H1 (cell line): ENCODE results near the gene CKAP5. TPM values are rescaled to one million over a fixed set of nuclear protein-coding genes. Genes with fewer than 3 reads are reported as not detected.

Experiments used
- CTCF ChIA-PET: fragments of 300-600 bp; sonication (Branson Sonifier 250); formaldehyde crosslinking; loops from one replicate; lab custom pipeline; 2021; ENCODE audit not compliant: partially characterized antibody; lab: Charles Lee
- POLR2A ChIA-PET: fragments of 300-600 bp; sonication (Branson Sonifier 250); formaldehyde crosslinking; loops from one replicate; lab custom pipeline; 2021; ENCODE audit warnings: inconsistent platforms; ENCODE audit not compliant: partially characterized antibody; lab: Charles Lee
- DNase-seq, 2 experiments: peaks; one replicate each; pipeline versions ENCODE4 v3.0.0 to v3.0.0-alpha.2; 2010 to 2022; ENCODE audit warnings: low spot score in 2 of 2, low read depth in 1 of 2, mixed read lengths in 1 of 2
- FAIRE-seq: peaks from 2 replicates; lab custom pipeline; 2011; peaks lifted over from hg19 to GRCh38; lab: Jason Lieb, UNC
- H2AFZ ChIP-seq: 2 replicates; pipeline ENCODE4 v1.8.1; 2012; ENCODE audit warnings: low read length, inconsistent platforms
- H2AK5ac ChIP-seq: 2 replicates; pipeline ENCODE4 v1.6.1; 2013; ENCODE audit warnings: low read depth, low read length
- H2BK120ac ChIP-seq: replicated peaks from 2 replicates; pipeline ENCODE3; 2013; ENCODE audit warnings: low read depth, low read length, inconsistent platforms
- H2BK12ac ChIP-seq: 2 replicates; pipeline ENCODE4 v1.6.1; 2013; ENCODE audit warnings: low read depth, low read length
- H2BK15ac ChIP-seq: 2 replicates; pipeline ENCODE4 v1.6.1; 2013; ENCODE audit warnings: low read length
- H2BK20ac ChIP-seq: 2 replicates; pipeline ENCODE4 v1.6.1; 2013; ENCODE audit warnings: low read length
- H2BK5ac ChIP-seq: 2 replicates; pipeline ENCODE4 v1.6.1; 2013; ENCODE audit warnings: low read depth, low read length
- H3K14ac ChIP-seq: 2 replicates; pipeline ENCODE4 v1.6.1; 2013; ENCODE audit warnings: inconsistent platforms; ENCODE audit not compliant: insufficient read length
- H3K18ac ChIP-seq: 2 replicates; pipeline ENCODE4 v1.6.1; 2013; ENCODE audit warnings: low read length; ENCODE audit errors: extremely low read depth
- H3K23ac ChIP-seq: 2 replicates; pipeline ENCODE4 v1.6.1; 2013; ENCODE audit warnings: inconsistent platforms; ENCODE audit not compliant: insufficient read length
- H3K23me2 ChIP-seq: 2 replicates; pipeline ENCODE4 v1.6.1; 2013; ENCODE audit warnings: low read depth, low read length
- H3K27ac ChIP-seq: 2 replicates; pipeline ENCODE4 v1.6.1; 2011; ENCODE audit warnings: low read depth, low read length, inconsistent platforms
- H3K27me3 ChIP-seq, 4 experiments: replicated peaks in 1 of 4; 1 replicate in 1 of 4; 2 replicates in 3 of 4; pipeline versions ENCODE4 v1.6.1 to v1.8.1; 2011 to 2013; ENCODE audit warnings: low read length in 3 of 4, mild to moderate bottlenecking in 3 of 4, inconsistent platforms in 2 of 4, mixed read lengths in 2 of 4, moderate library complexity in 1 of 4; ENCODE audit not compliant: control insufficient read depth in 3 of 4, insufficient read depth in 3 of 4; ENCODE audit errors: extremely low read depth in 1 of 4
- H3K36me3 ChIP-seq, 4 experiments: 2 replicates each; pipeline versions ENCODE4 v1.6.1 to v1.8.1; 2011 to 2013; ENCODE audit warnings: mild to moderate bottlenecking in 4 of 4, low read length in 3 of 4, moderate library complexity in 2 of 4, control low read depth in 1 of 4, inconsistent platforms in 1 of 4; ENCODE audit not compliant: insufficient read depth in 4 of 4, control insufficient read depth in 2 of 4
- H3K4ac ChIP-seq: replicated peaks from 2 replicates; pipeline ENCODE3; 2013; ENCODE audit warnings: low read length, low read depth, mixed read lengths, inconsistent platforms; ENCODE audit not compliant: insufficient read length
- H3K4me1 ChIP-seq, 4 experiments: replicated peaks in 1 of 4; 1 replicate in 1 of 4; 2 replicates in 3 of 4; pipeline versions ENCODE4 v1.6.1 to v1.8.1; 2011 to 2013; ENCODE audit warnings: low read length in 3 of 4, inconsistent platforms in 2 of 4, mixed read lengths in 1 of 4; ENCODE audit not compliant: insufficient read depth in 4 of 4, control insufficient read depth in 3 of 4
- H3K4me2 ChIP-seq, 2 experiments: 2 replicates each; pipeline versions ENCODE4 v1.6.1 to v1.8.1; 2011 to 2013; ENCODE audit warnings: low read depth in 2 of 2, low read length in 2 of 2, control low read depth in 1 of 2, inconsistent platforms in 1 of 2, mild to moderate bottlenecking in 1 of 2; ENCODE audit not compliant: insufficient read depth in 1 of 2
- H3K4me3 ChIP-seq, 4 experiments: fragments of 200-600, 300-600 bp in 1 of 4; sonication (generic), shearing (Covaris generic), sonication (Bioruptor Twin) in 1 of 4; 2 replicates each; pipeline versions ENCODE4 v1.5.1 to v1.8.1; 2011 to 2016; ENCODE audit warnings: low read length in 4 of 4, low read depth in 3 of 4, control low read depth in 2 of 4, inconsistent platforms in 2 of 4, mild to moderate bottlenecking in 2 of 4, mixed read lengths in 1 of 4, moderate library complexity in 1 of 4; ENCODE audit not compliant: insufficient read depth in 2 of 4; ENCODE audit errors: extremely low read depth in 1 of 4
- H3K56ac ChIP-seq: replicated peaks from 2 replicates; pipeline ENCODE3; 2013; ENCODE audit warnings: low read depth, mild to moderate bottlenecking, mixed read lengths, low read length, inconsistent platforms; ENCODE audit not compliant: insufficient read length
- H3K79me1 ChIP-seq: 2 replicates; pipeline ENCODE4 v1.6.1; 2013; ENCODE audit warnings: low read depth, low read length, control low read depth
- H3K79me2 ChIP-seq, 2 experiments: 2 replicates each; pipeline versions ENCODE4 v1.6.1 to v1.8.1; 2012 to 2013; ENCODE audit warnings: low read length in 2 of 2, mild to moderate bottlenecking in 2 of 2, inconsistent platforms in 1 of 2; ENCODE audit not compliant: insufficient read depth in 2 of 2, control insufficient read depth in 1 of 2
- H3K9ac ChIP-seq, 4 experiments: replicated peaks in 1 of 4; 1 replicate in 1 of 4; 2 replicates in 3 of 4; pipeline versions ENCODE4 v1.6.1 to v1.8.1; 2011 to 2013; ENCODE audit warnings: low read depth in 3 of 4, low read length in 3 of 4, control low read depth in 2 of 4, mild to moderate bottlenecking in 2 of 4, moderate library complexity in 2 of 4, inconsistent platforms in 1 of 4; ENCODE audit errors: extremely low read depth in 1 of 4
- H3K9me3 ChIP-seq, 2 experiments: 2 replicates each; pipeline versions ENCODE4 v1.6.1 to v1.8.1; 2012 to 2013; ENCODE audit warnings: mild to moderate bottlenecking in 2 of 2, moderate library complexity in 2 of 2, control low read depth in 1 of 2, inconsistent platforms in 1 of 2, low read depth in 1 of 2, low read length in 1 of 2, mixed read lengths in 1 of 2; ENCODE audit not compliant: insufficient read depth in 2 of 2
- H4K20me1 ChIP-seq, 2 experiments: replicated peaks in 1 of 2; 2 replicates each; pipeline versions ENCODE3 to v1.8.1; 2011 to 2013; ENCODE audit warnings: inconsistent platforms in 2 of 2, low read length in 2 of 2, mild to moderate bottlenecking in 1 of 2; ENCODE audit not compliant: insufficient read depth in 2 of 2, control insufficient read depth in 1 of 2
- H4K5ac ChIP-seq: 2 replicates; pipeline ENCODE4 v1.6.1; 2013; ENCODE audit warnings: low read length, low read depth, mixed read lengths, inconsistent platforms; ENCODE audit not compliant: insufficient read length
- H4K8ac ChIP-seq: 2 replicates; pipeline ENCODE4 v1.8.0; 2013; ENCODE audit warnings: mild to moderate bottlenecking, moderate library complexity, low read length, inconsistent platforms; ENCODE audit not compliant: insufficient read depth; ENCODE audit errors: extremely low read depth
- H4K91ac ChIP-seq: replicated peaks from 2 replicates; pipeline ENCODE3; 2013; ENCODE audit warnings: low read length, mixed read lengths, inconsistent platforms; ENCODE audit not compliant: insufficient read length
- FOSL1 ChIP-seq: IDR thresholded peaks from 2 replicates; pipeline ENCODE4 v1.6.1; 2011; ENCODE audit warnings: mild to moderate bottlenecking, low read depth, low read length, moderate library complexity; ENCODE audit not compliant: insufficient read depth
- HDAC6 ChIP-seq: IDR thresholded peaks from one replicate; pipeline ENCODE4 v1.7.1; 2012; ENCODE audit warnings: low read depth, mild to moderate bottlenecking, inconsistent platforms, low read length, moderate library complexity
- JUN ChIP-seq: IDR thresholded peaks from 2 replicates; pipeline ENCODE4 v1.6.1; 2011; ENCODE audit warnings: low read depth, mild to moderate bottlenecking, improper control_type of control experiment, low read length
- RBBP5 ChIP-seq: IDR thresholded peaks from 2 replicates; pipeline ENCODE4 v1.7.1; 2012; ENCODE audit warnings: low read depth, mild to moderate bottlenecking, inconsistent platforms, low read length, moderate library complexity, borderline replicate concordance
- RXRA ChIP-seq: IDR thresholded peaks from 2 replicates; pipeline ENCODE4 v1.6.1; 2011; ENCODE audit warnings: low read depth, mild to moderate bottlenecking, low read length, moderate library complexity; ENCODE audit not compliant: insufficient read depth
- SIRT6 ChIP-seq: IDR thresholded peaks from one replicate; pipeline ENCODE4 v1.7.1; 2012; ENCODE audit warnings: low read length, inconsistent platforms
- SP4 ChIP-seq: IDR thresholded peaks from 2 replicates; pipeline ENCODE4 v1.6.1; 2012; ENCODE audit warnings: low read length, inconsistent platforms
- TAF7 ChIP-seq: optimal IDR thresholded peaks from 2 replicates; pipeline ENCODE3; 2011; ENCODE audit warnings: low read depth, mild to moderate bottlenecking, inconsistent platforms, low read length, moderate library complexity, borderline replicate concordance
- TCF12 ChIP-seq: IDR thresholded peaks from 2 replicates; pipeline ENCODE4 v1.6.1; 2011; ENCODE audit warnings: low read depth, mild to moderate bottlenecking, low read length
- USF2 ChIP-seq: IDR thresholded peaks from 2 replicates; pipeline ENCODE4 v1.6.1; 2011; ENCODE audit warnings: low read length, improper control_type of control experiment
- WGBS, 2 experiments: shearing (Covaris generic) in 1 of 2; methylation state at CpG; one replicate each; pipeline versions ENCODE4 v1.1.6 to v1.1.7; 2013 to 2015; ENCODE audit warnings: low lambda C conversion rate in 2 of 2, mixed read lengths in 2 of 2, inconsistent platforms in 1 of 2, low coverage in 1 of 2, missing lambda C conversion rate in 1 of 2; ENCODE audit not compliant: insufficient replicate concordance in 2 of 2, insufficient coverage in 1 of 2, insufficient read length in 1 of 2; ENCODE audit errors: extremely low coverage in 1 of 2, missing lambda C conversion rate in 1 of 2; 5-methylcytosine and 5-hydroxymethylcytosine counted together
- polyA plus RNA-seq, 7 experiments: library from polyadenylated mRNA; depleted of rRNA in 3 of 7; stranded (reverse) in 5 of 7; unstranded in 2 of 7; fragments of >200 nt in 5 of 7; fragments of 200-250 nt in 2 of 7; gene quantifications; 1 replicate in 5 of 7; 2 replicates in 1 of 7; 4 replicates in 1 of 7; pipeline versions ENCODE4 v1.2.1 to v1.2.3, GENCODE V29; 2011 to 2013; ENCODE audit warnings: missing spikeins in 2 of 7, mixed read lengths in 2 of 7
- total RNA-seq: library from RNA; stranded (reverse); fragmentation: NEBNext Ultra II Directional; extraction: Animal tissue kit (Norgen Biotek cat#: 25700); gene quantifications from 2 replicates; pipeline ENCODE4 v1.2.1, GENCODE V29; 2021

CKAP5 gene
- total and polyA plus RNA-seq, 2 of the 8 experiments (the other 6 are each of a cell fraction or from before 2014, with no cell fraction given), result 64.8 to 185 TPM

GRCh38 chr11:46723359-46723680 is 122.8 kb downstream of the CKAP5 start:
- ChIA-PET POLR2A (interaction anchor here (0.8 to 4.3 kb wide), 3 partner anchors 15 to 22 kb away, joined by 3 to 21 read pairs (median 3); partner anchors contain the start of genes ARHGAP1 and ZNF408), CTCF (interaction anchor here (0.7 to 1.2 kb wide), 5 partner anchors 21 to 1237 kb away, joined by 3 to 4 read pairs (median 3); no protein-coding TSS in a partner anchor)
- H2AK5ac ChIP-seq, result no peak overlapping the region
- FAIRE-seq (no peak), DNase-seq (no peak)
- no peak overlapping the region for H3K4me3 ChIP-seq
- H3K79me2 ChIP-seq, result no peaks in the 10 kb centered on the region
- no peak overlapping the region for H3K18ac ChIP-seq
- H3K56ac ChIP-seq, result no peak overlapping the region
- 90% methylated on average over 8 of the region's 8 CpGs; no CpG with 5 or more reads in 1 of the 2 experiments for WGBS, 2 experiments
- no peak overlapping the region for H3K4ac ChIP-seq
- no peak overlapping the region for H2BK12ac ChIP-seq
- no peak overlapping the region for H3K27ac ChIP-seq
- no peak overlapping the region for H3K14ac ChIP-seq
- no peak overlapping the region for H2BK15ac ChIP-seq
- H4K5ac ChIP-seq, result no peak overlapping the region
- no peaks in the 10 kb centered on the region for H3K79me1 ChIP-seq
- H3K9me3 ChIP-seq, result no peaks in the 10 kb centered on the region
- no peak overlapping the region for H2BK120ac ChIP-seq
- H3K4me1 ChIP-seq, result peaks cover 0 to 3% (median under 1%) of the 10 kb centered on the region in 4 experiments; a peak in 2 of 7 replicates
- no peaks in the 10 kb centered on the region for H3K23me2 ChIP-seq
- H4K8ac ChIP-seq, result peak overlapping the region; percentile 28; the same call in 1 of the 2 replicates
- H3K23ac ChIP-seq, result no peak overlapping the region
- no peaks in the 10 kb centered on the region for H3K36me3 ChIP-seq
- TF ChIP-seq SIRT6 (no peak), HDAC6 (no peak), TAF7 (no peak), USF2 (no peak), RXRA (no peak), FOSL1 (no peak), SP4 (no peak), JUN (no peak), TCF12 (no peak), RBBP5 (no peak)
- no peaks in the 10 kb centered on the region for H3K27me3 ChIP-seq
- H3K9ac ChIP-seq, result no peak overlapping the region
- H2BK5ac ChIP-seq, result no peak overlapping the region
- H2AFZ ChIP-seq, result no peak overlapping the region
- no peak overlapping the region for H3K4me2 ChIP-seq
- H4K91ac ChIP-seq, result no peak overlapping the region
- H4K20me1 ChIP-seq, result no peaks in the 10 kb centered on the region
- no peak overlapping the region for H2BK20ac ChIP-seq
